ENCODE data around the gene KLHL13. TPM values are rescaled to one million over a fixed set of nuclear protein-coding genes. Genes with fewer than 3 reads are reported as not detected.

Gene KLHL13
- total and polyA plus RNA-seq, 2 of the 8 experiments (the other 6 are each of a cell fraction or from before 2014, with no cell fraction given) = 6.4 to 12.8 TPM

GRCh38 chrX:117860517-117860916 is 256.1 kb downstream of the KLHL13 start:
- no peaks in the 10 kb centered on the region for H3K23me2 ChIP-seq (ENCODE audit: low read depth, low read length)
- H3K79me1 ChIP-seq (ENCODE audit: low read depth, low read length) = no peaks in the 10 kb centered on the region
- ChIA-PET POLR2A (ENCODE audit: partially characterized antibody) (interaction anchor here (0.7 kb wide), 1 partner anchor 129 kb away, joined by 3 read pairs; no protein-coding TSS in a partner anchor), CTCF (ENCODE audit: partially characterized antibody) (no interaction called here)
- no peak overlapping the region for H2BK120ac ChIP-seq (replicated peaks; ENCODE audit: low read depth, low read length)
- H3K27ac ChIP-seq (ENCODE audit: low read depth, low read length) = no peak overlapping the region
- H2AFZ ChIP-seq (ENCODE audit: low read length) = no peak overlapping the region
- no peak overlapping the region for H3K4ac ChIP-seq (replicated peaks; ENCODE audit: insufficient read length, low read depth, low read length)
- H2BK5ac ChIP-seq (ENCODE audit: low read depth, low read length) = no peak overlapping the region
- H3K4me1 ChIP-seq (replicated peaks in 1 of 4; ENCODE audit: control insufficient read depth in 3 of 4, insufficient read depth in 4 of 4, low read length in 3 of 4) = no peaks in the 10 kb centered on the region
- H3K36me3 ChIP-seq (ENCODE audit: control insufficient read depth in 2 of 4, insufficient read depth in 4 of 4, low read length in 3 of 4) = no peaks in the 10 kb centered on the region
- no peak overlapping the region for H2BK12ac ChIP-seq (ENCODE audit: low read depth, low read length)
- H4K5ac ChIP-seq (ENCODE audit: insufficient read length, low read depth, low read length) = no peak overlapping the region
- no peak overlapping the region for H3K23ac ChIP-seq (ENCODE audit: insufficient read length)
- no peak overlapping the region for H3K4me3 ChIP-seq (ENCODE audit: extremely low read depth in 1 of 4, insufficient read depth in 2 of 4, low read depth in 3 of 4, low read length in 4 of 4)
- no peaks in the 10 kb centered on the region for H3K27me3 ChIP-seq (replicated peaks in 1 of 4; ENCODE audit: control insufficient read depth in 3 of 4, extremely low read depth in 1 of 4, insufficient read depth in 3 of 4, low read length in 3 of 4)
- no peak overlapping the region for H4K91ac ChIP-seq (replicated peaks; ENCODE audit: insufficient read length, low read length)
- H4K8ac ChIP-seq (ENCODE audit: extremely low read depth, insufficient read depth, low read length) = no peak overlapping the region
- H3K18ac ChIP-seq (ENCODE audit: extremely low read depth, low read length) = no peak overlapping the region
- no peak overlapping the region for H3K14ac ChIP-seq (ENCODE audit: insufficient read length)
- no peaks in the 10 kb centered on the region for H3K79me2 ChIP-seq (ENCODE audit: control insufficient read depth in 1 of 2, insufficient read depth in 2 of 2, low read length in 2 of 2)
- H3K9ac ChIP-seq (replicated peaks in 1 of 4; ENCODE audit: extremely low read depth in 1 of 4, low read depth in 3 of 4, low read length in 3 of 4) = no peak overlapping the region
- no peak overlapping the region for H2AK5ac ChIP-seq (ENCODE audit: low read depth, low read length)
- H3K9me3 ChIP-seq (ENCODE audit: insufficient read depth in 2 of 2, low read depth in 1 of 2, low read length in 1 of 2) = no peaks in the 10 kb centered on the region
- DNase-seq (ENCODE audit: low read depth in 1 of 2, low spot score in 2 of 2) (no peak), FAIRE-seq (no peak)
- no peaks in the 10 kb centered on the region for H4K20me1 ChIP-seq (replicated peaks in 1 of 2; ENCODE audit: control insufficient read depth in 1 of 2, insufficient read depth in 2 of 2, low read length in 2 of 2)
- WGBS, 2 experiments (ENCODE audit: extremely low coverage in 1 of 2, insufficient coverage in 1 of 2, insufficient read length in 1 of 2, insufficient replicate concordance in 2 of 2, low coverage in 1 of 2, low lambda C conversion rate in 2 of 2, missing lambda C conversion rate in 1 of 2) = 92% methylated on average over 1 of the region's 1 CpG; no CpG with 5 or more reads in 1 of the 2 experiments
- no peak overlapping the region for H3K4me2 ChIP-seq (ENCODE audit: insufficient read depth in 1 of 2, low read depth in 2 of 2, low read length in 2 of 2)
- no peak overlapping the region for H3K56ac ChIP-seq (replicated peaks; ENCODE audit: insufficient read length, low read depth, low read length)
- no peak overlapping the region for H2BK15ac ChIP-seq (ENCODE audit: low read length)
- no peak for TF ChIP-seq NANOG (IDR thresholded peaks at IDR 0.05; ENCODE audit: insufficient read depth, low read depth, low read length, poor library complexity, severe bottlenecking)
- TF ChIP-seq ASH2L (IDR thresholded peaks at IDR 0.05; ENCODE audit: low read length) = no peak
- TF ChIP-seq TEAD4 (IDR thresholded peaks at IDR 0.05; ENCODE audit: low read depth, low read length) = no peak
- no peak for TF ChIP-seq SP2 (IDR thresholded peaks at IDR 0.05; ENCODE audit: low read length)
- no peak overlapping the region for H2BK20ac ChIP-seq (ENCODE audit: low read length)

All from H1 (cell line).